Activated naive CD8-positive, alpha-beta T cell treated with anti-CD3 and anti-CD28 coated beads, Interleukin-2, amount 10 ng/mL, durations not matched to agents 7 days and 5 days (primary cell): ENCODE data around the gene AGPAT2. TPM values are rescaled to one million over a fixed set of nuclear protein-coding genes. Genes with fewer than 3 reads are reported as not detected.

ENCODE experiments used
- ATAC-seq: fragments of 150-1000 bp; cut with Tn5 transposase; one replicate; pipeline ENCODE4 v1.10.0; 2021; ENCODE audit warnings: low read depth, moderate library complexity
- POLR2A ChIA-PET: fragments of 350-600 bp; sonication (Branson Sonifier 250); formaldehyde crosslinking; loops from one replicate; lab custom pipeline; 2021; ENCODE audit warnings: antibody characterized with exemption; lab: Charles Lee
- DNase-seq: peaks from one replicate; pipeline ENCODE4 v3.0.0; 2021
- H3K27ac Mint-ChIP-seq: one replicate; pipeline ENCODE4 v1.8.0; 2022; ENCODE audit warnings: mild to moderate bottlenecking, mixed read lengths
- H3K27me3 Mint-ChIP-seq: one replicate; pipeline ENCODE4 v1.8.0; 2022; ENCODE audit warnings: mild to moderate bottlenecking, moderate library complexity, mixed read lengths
- H3K36me3 Mint-ChIP-seq: one replicate; pipeline ENCODE4 v1.8.0; 2021; ENCODE audit warnings: mild to moderate bottlenecking, mixed read lengths
- H3K4me1 Mint-ChIP-seq: one replicate; pipeline ENCODE4 v1.8.0; 2021; ENCODE audit warnings: mixed read lengths
- H3K4me3 Mint-ChIP-seq: one replicate; pipeline ENCODE4 v1.8.0; 2022; ENCODE audit warnings: mild to moderate bottlenecking, moderate library complexity, mixed read lengths
- H3K9me3 Mint-ChIP-seq: one replicate; pipeline ENCODE4 v1.8.0; 2021; ENCODE audit warnings: mixed read lengths
- total RNA-seq, 2 experiments: library from RNA; stranded (reverse); gene quantifications; one replicate each; pipeline ENCODE4 v1.2.3, GENCODE V29; 2021

Gene AGPAT2
- total RNA-seq, 2 experiments from 2014 or later = 21.6 to 24.8 TPM

DNA sequence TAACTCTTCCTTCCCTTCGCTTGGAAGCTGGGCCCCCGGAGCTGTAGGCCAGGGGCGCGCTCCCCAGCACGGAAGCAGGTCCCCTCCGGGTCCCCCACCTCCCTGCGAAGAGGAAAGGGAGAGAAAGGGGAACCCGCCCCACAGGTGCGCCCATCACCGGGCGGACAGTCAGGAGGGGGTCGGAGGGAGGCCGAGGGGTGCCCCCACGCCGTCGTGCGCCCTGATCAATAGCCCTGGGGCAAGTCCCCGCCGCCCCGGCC lies 793 bp downstream of the AGPAT2 start:
- peak overlapping the region; percentile 87 for H3K4me3 Mint-ChIP-seq
- no peaks in the 10 kb centered on the region for H3K27me3 Mint-ChIP-seq
- peaks cover 5% of the 10 kb centered on the region for H3K4me1 Mint-ChIP-seq
- H3K27ac Mint-ChIP-seq = peak overlapping the region; percentile 80
- H3K9me3 Mint-ChIP-seq = no peaks in the 10 kb centered on the region
- POLR2A ChIA-PET = interaction anchor here (0.5 to 4.3 kb wide), 7 partner anchors 14 to 384 kb away, joined by 3 to 24 read pairs (median 4); partner anchors contain the start of gene SAPCD2
- H3K36me3 Mint-ChIP-seq = no peaks in the 10 kb centered on the region
- no peak for ATAC-seq
- DNase-seq = peak; percentile 54

DNA sequence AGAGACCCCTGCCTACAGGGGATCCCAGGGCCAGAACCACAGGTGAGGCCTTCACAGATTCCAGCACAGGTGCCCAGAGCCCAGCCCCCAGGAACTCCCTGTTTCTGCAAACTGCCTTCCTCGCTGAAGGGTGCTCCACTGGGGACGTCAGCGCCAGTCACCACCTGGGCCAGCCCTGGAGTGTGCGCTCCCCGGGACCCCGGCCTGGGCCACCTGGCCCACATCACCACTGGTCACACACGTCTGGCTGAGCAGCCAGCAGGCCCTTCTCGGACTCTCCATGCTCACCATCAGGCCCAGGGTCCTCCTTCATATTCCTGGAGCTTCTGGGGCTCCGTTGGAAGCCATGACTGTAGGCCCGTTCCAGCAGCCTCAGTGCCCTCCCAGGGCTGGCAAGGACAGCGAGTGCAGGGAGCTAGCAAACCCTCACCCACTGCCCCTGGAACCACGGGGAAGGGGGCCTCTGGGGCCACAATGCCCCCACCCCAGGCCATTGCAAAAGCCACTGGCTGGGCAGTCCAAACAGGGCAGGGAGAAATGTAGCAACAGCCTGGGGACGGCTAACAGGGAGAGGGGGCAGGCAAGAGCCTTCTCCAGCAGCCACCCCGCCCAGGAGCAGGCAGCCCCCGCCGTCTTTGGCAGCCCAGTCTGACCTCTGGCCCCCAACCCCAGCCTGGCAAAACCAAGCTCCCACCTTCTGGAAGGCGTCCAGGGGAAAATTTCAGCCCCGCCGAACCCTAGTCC lies 1.3 kb downstream of the AGPAT2 start:
- peak overlapping the region; percentile 80 for H3K27ac Mint-ChIP-seq
- POLR2A ChIA-PET = interaction anchor here (0.5 to 4.3 kb wide), 7 partner anchors 14 to 384 kb away, joined by 3 to 24 read pairs (median 4); partner anchors contain the start of gene SAPCD2
- H3K27me3 Mint-ChIP-seq = no peaks in the 10 kb centered on the region
- DNase-seq (no peak), ATAC-seq (no peak)
- no peaks in the 10 kb centered on the region for H3K9me3 Mint-ChIP-seq
- H3K4me1 Mint-ChIP-seq = peaks cover 5% of the 10 kb centered on the region
- H3K4me3 Mint-ChIP-seq = peak overlapping the region; percentile 87
- no peaks in the 10 kb centered on the region for H3K36me3 Mint-ChIP-seq

DNA sequence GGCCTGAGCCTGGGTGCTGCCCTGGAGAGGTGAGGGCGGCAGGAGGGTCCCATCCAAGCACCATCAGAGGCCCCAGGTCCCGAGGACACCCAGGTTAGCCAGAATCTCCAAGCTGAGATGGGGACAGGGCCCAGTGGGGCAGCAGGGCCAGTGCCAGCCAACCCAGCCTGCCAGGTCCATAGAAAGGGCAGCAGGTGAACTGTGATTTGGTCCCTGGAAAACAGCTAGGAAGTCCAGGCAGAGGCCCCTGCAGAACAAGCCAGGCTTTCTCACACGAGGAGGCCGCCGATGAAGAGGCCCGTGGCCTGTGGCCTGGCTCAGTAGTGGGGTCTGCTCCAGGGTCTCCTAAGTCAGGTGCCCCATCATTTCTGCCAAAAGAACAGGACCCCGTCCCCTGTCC lies 2.0 kb downstream of the AGPAT2 start:
- ATAC-seq (no peak), DNase-seq (no peak)
- no peaks in the 10 kb centered on the region for H3K36me3 Mint-ChIP-seq
- POLR2A ChIA-PET = interaction anchor here (2.3 to 4.3 kb wide), 2 partner anchors 13 to 42 kb away, joined by 9 to 24 read pairs; no protein-coding TSS in a partner anchor
- H3K27me3 Mint-ChIP-seq = no peaks in the 10 kb centered on the region
- H3K4me3 Mint-ChIP-seq = no peak overlapping the region
- H3K9me3 Mint-ChIP-seq = no peaks in the 10 kb centered on the region
- peaks cover 5% of the 10 kb centered on the region for H3K4me1 Mint-ChIP-seq
- no peak overlapping the region for H3K27ac Mint-ChIP-seq

DNA sequence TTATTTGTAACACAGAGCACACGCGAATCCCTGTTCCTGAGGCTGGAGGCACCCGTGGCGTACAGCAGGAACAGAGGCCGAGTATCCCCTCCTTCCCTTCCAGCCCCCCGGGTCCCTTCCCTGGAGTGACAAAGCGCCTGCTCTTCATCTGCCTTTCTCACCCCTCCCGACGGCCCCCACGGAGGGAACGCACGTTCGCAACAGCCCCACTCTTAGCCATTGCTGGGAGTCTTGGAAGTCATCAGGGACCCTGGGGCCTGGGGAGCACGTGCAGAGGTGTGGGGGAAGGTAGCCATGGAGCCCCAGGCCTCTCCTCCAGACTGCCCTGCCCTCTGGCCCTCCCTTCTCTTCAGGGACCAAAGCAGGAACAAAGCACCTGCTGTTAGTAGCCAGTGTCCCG lies 2.5 kb downstream of the AGPAT2 start:
- no peaks in the 10 kb centered on the region for H3K27me3 Mint-ChIP-seq
- no peak overlapping the region for H3K27ac Mint-ChIP-seq
- no peak for ATAC-seq
- H3K4me3 Mint-ChIP-seq = no peak overlapping the region
- peaks cover 5% of the 10 kb centered on the region for H3K4me1 Mint-ChIP-seq
- H3K9me3 Mint-ChIP-seq = no peaks in the 10 kb centered on the region
- no peak for DNase-seq
- POLR2A ChIA-PET = interaction anchor here (4.3 kb wide), 1 partner anchor 43 kb away, joined by 24 read pairs; no protein-coding TSS in a partner anchor
- no peaks in the 10 kb centered on the region for H3K36me3 Mint-ChIP-seq

DNA sequence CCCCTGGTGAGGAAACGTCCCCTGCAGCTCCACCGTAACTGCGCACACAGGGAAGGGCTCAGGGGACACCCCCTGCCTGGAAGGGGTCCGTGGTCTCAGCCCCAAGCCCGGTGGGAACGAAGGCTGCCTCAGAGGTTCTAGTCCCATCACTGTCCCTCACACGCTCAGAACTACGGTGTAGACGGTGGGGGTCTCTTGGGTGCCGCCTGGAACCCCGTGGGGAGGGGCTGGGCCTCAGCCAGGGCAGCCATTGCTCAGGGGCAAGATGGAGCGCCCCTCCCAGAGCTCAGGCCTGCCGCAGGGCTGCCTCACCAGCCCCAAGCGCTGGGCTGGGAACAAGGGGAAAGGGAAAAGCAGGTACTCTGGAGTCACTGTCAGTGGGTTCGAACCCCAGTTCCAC lies 2.9 kb downstream of the AGPAT2 start:
- no peaks in the 10 kb centered on the region for H3K36me3 Mint-ChIP-seq
- no peaks in the 10 kb centered on the region for H3K27me3 Mint-ChIP-seq
- H3K9me3 Mint-ChIP-seq = no peaks in the 10 kb centered on the region
- H3K4me1 Mint-ChIP-seq = peaks cover 5% of the 10 kb centered on the region
- ATAC-seq (no peak), DNase-seq (no peak)
- POLR2A ChIA-PET = no interaction called here
- H3K4me3 Mint-ChIP-seq = no peak overlapping the region
- no peak overlapping the region for H3K27ac Mint-ChIP-seq

DNA sequence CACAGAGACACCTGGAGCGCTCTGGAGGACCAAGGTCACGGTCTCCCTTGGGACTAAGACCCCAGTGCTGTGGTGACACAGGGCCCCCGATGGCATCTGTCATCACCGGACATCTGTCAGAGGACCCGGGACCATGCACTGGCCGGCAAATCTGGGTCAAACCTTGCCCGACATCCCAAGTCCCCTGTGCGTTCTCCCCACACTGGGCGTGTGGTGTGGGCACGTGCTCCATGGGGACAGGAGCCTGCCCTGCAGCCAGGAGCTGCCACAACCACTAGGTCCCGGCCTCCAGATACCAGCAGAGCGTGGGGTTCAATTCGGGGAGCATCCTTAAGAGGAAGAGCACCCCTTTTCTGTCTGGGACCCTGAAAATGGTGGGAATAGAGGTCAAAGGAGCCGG lies 3.5 kb downstream of the AGPAT2 start:
- no peaks in the 10 kb centered on the region for H3K36me3 Mint-ChIP-seq
- no peak for ATAC-seq
- no peak for DNase-seq
- peaks cover 5% of the 10 kb centered on the region for H3K4me1 Mint-ChIP-seq
- no peak overlapping the region for H3K4me3 Mint-ChIP-seq
- H3K27ac Mint-ChIP-seq = no peak overlapping the region
- H3K27me3 Mint-ChIP-seq = no peaks in the 10 kb centered on the region
- no peaks in the 10 kb centered on the region for H3K9me3 Mint-ChIP-seq
- POLR2A ChIA-PET = no interaction called here

DNA sequence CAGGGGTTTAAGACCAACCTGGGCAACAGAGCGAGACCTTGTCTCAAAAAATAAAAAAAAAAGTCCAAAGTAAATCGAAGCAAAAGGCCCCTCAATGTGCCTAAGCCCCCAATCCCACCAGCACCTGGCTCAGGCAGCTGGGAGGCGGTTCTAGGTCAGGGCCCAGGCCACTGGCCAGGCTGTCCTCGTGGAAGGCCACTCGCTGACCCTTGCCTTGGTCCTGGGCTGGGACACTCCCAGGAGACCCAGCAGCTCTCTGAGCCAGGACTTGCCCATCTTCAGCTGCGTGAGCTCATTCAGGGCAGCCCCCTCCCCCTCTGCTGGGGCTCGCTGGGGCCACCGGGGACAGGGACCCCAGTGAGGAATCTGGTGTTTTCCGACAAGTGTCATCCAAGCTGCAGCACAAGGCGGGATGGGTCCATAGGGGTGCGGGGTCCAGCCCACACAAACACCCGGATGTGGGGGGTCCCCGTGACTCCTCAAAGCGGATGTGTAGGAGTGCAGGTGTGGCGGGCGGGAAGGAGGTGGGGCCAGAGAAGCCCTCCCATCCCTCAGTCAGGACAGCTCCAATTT lies 4.0 kb downstream of the AGPAT2 start:
- ATAC-seq (no peak), DNase-seq (no peak)
- Mint-ChIP-seq H3K4me3 (no peak overlapping the region), H3K27me3 (no peaks in the 10 kb centered on the region), H3K9me3 (no peaks in the 10 kb centered on the region), H3K4me1 (peaks cover 5% of the 10 kb centered on the region), H3K36me3 (no peaks in the 10 kb centered on the region), H3K27ac (no peak overlapping the region)
- POLR2A ChIA-PET = interaction anchor here (1.1 kb wide), 1 partner anchor 16 kb away, joined by 4 read pairs; no protein-coding TSS in a partner anchor

DNA sequence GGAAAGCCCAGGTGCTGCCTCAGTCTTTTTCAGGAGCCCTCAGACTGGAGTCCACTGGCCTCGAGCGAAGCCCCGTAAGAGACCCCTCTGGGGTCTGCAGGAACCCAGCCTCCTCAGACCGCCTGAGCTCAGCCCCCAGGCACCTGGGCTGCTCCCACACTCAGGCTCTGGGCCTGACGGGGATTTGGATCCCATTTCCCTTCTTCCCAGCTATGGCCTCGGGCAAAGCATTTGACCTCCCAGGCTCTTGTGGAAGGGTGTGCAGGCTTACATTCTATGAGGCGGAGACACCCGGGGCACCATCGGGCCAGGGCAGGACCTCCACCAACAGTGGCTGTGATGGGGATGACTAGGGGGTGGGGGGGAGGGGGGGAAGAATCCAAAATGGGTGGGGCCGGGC lies 4.5 kb downstream of the AGPAT2 start:
- Mint-ChIP-seq H3K27ac (no peak overlapping the region), H3K4me1 (peaks cover 5% of the 10 kb centered on the region), H3K4me3 (no peak overlapping the region), H3K27me3 (no peaks in the 10 kb centered on the region), H3K9me3 (no peaks in the 10 kb centered on the region), H3K36me3 (no peaks in the 10 kb centered on the region)
- POLR2A ChIA-PET = interaction anchor here (1.1 kb wide), 1 partner anchor 15 kb away, joined by 4 read pairs; no protein-coding TSS in a partner anchor
- ATAC-seq (no peak), DNase-seq (no peak)

DNA sequence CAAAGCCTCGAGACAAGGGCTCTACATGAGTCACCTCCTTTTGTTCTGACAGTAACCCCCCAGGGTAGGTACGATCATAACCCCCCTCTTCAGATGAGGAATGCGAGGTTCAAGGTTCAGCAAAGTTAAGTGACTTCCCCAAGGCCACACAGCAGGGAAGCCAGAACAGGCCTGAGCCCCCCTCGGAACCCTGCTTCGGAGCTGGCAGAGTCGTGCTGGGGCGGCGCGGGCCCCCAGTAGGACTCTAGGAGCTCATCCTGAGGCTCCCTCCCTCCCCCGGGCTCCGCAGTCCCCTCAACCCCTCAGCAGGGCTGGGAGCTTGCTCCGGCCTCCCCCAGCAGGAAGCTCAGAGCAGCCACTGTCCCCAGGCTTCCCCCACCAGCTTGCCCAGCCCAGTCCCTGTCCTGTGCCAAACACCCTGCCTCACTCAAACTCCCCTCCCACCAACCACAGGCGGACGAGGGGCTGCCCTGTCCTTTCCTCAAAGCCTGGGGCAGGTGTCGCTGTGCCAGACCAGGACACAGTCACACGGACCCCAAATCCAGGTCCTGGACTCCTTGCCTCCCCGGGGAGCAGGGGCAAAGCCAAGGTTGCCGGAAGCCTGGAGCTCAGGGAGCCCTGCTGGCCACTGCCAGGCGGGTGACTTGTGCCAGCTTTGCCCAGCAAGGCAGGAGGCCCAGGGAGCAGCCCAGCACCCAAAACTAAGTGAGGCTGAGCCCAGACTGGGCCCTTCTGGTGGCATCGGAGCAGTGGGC lies 5.1 kb downstream of the AGPAT2 start:
- Mint-ChIP-seq H3K27ac (no peak overlapping the region), H3K9me3 (no peaks in the 10 kb centered on the region), H3K36me3 (no peaks in the 10 kb centered on the region), H3K27me3 (no peaks in the 10 kb centered on the region), H3K4me1 (peaks cover 5% of the 10 kb centered on the region), H3K4me3 (no peak overlapping the region)
- ATAC-seq = no peak
- no peak for DNase-seq
- POLR2A ChIA-PET = interaction anchor here (0.6 to 1.1 kb wide), 2 partner anchors 15 to 32 kb away, joined by 4 read pairs; no protein-coding TSS in a partner anchor

DNA sequence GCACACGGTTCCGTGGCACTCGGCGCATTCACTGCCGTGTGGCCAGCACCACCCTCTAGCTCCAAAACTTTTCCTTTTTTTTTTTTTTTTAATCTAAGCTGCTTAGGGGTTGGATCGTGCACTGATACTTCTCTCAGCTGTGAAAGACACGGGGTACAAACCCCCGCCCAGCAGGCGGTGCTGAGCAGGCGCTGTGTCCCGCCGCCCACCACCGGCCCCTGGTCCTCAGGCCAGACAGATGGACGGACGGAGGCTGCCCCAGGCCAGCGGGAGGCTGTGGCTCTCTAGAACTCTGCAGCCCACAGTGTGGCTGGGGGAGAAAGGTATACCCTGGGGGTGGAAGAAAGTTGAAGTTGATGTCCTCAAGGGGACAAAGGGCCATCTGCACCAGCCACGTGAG lies 6.2 kb downstream of the AGPAT2 start:
- Mint-ChIP-seq H3K27ac (no peak overlapping the region), H3K9me3 (no peaks in the 10 kb centered on the region), H3K4me1 (peaks cover 3% of the 10 kb centered on the region), H3K36me3 (no peaks in the 10 kb centered on the region), H3K27me3 (no peaks in the 10 kb centered on the region), H3K4me3 (no peak overlapping the region)
- ATAC-seq = no peak
- no peak for DNase-seq
- POLR2A ChIA-PET = no interaction called here

DNA sequence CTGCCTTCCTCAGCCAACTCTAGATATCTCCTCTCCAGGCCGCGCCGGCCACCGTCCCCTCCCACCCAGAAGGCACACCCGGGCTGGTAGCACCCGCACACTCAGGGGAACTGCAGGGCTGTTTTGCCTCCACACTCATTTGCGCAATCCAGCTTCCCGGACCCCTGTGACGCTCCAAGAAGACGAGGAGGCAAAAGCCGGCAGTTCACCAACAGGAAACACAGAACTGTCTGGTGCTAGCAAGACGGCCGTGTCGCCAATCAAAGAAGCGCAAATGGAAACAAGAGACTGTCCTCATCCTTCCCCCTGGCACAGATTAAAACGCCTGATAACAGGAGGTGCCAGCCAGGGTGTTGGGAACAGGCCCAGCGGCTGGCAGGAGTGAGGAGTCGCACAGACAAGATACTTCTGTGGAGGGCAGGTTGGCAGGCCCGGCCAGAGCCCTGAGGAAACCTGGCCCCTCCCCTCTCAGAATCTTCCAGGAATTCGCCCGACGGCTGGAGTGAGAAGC lies 7.8 kb downstream of the AGPAT2 start:
- H3K4me3 Mint-ChIP-seq = no peak overlapping the region
- no peak overlapping the region for H3K27ac Mint-ChIP-seq
- no peak for DNase-seq
- no peaks in the 10 kb centered on the region for H3K36me3 Mint-ChIP-seq
- ATAC-seq = no peak
- POLR2A ChIA-PET = no interaction called here
- no peaks in the 10 kb centered on the region for H3K4me1 Mint-ChIP-seq
- H3K9me3 Mint-ChIP-seq = no peaks in the 10 kb centered on the region
- H3K27me3 Mint-ChIP-seq = no peaks in the 10 kb centered on the region

DNA sequence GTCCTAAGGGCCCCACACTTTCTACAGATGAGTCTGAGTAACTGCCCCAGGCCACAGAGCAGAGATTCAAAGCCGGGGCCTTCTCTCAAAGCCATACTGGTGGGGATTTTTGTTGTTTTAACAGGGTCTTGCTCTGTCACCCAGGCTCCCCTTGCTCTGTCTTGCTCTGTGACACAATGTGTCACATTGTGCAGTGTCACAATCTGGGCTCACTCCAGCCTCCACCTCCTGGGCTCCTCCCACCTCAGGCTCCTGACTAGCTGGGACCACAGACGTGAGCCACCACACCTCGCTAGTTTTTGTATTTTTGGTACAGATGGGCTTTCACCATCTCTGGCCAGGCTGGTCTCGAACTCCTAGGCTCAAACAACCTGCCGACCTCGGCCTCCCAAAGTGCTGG lies 8.6 kb downstream of the AGPAT2 start:
- Mint-ChIP-seq H3K27me3 (no peaks in the 10 kb centered on the region), H3K4me3 (no peak overlapping the region), H3K9me3 (no peaks in the 10 kb centered on the region), H3K36me3 (no peaks in the 10 kb centered on the region), H3K4me1 (no peaks in the 10 kb centered on the region), H3K27ac (no peak overlapping the region)
- POLR2A ChIA-PET = no interaction called here
- ATAC-seq (no peak), DNase-seq (no peak)

DNA sequence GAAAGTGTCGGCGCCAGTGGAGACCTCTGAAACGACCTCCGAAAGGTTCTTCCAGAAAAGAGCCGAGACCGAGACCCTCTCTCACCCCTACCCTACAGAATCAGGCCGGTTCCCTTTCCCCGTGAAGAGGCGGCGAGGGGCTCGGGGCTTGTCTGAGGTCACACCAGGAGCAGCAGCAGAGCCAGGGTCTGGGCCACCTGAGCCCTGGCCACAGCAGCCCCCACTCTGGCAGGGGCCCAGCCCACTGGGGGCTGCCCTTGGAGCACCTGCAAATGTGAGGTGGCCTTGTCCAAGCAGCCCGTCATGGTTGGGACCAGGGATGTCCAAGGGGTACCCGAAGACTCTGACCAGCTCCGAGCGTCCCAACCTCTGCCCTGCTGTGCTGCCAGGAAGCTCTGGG lies 9.2 kb downstream of the AGPAT2 start:
- POLR2A ChIA-PET = no interaction called here
- H3K4me3 Mint-ChIP-seq = no peak overlapping the region
- H3K36me3 Mint-ChIP-seq = no peaks in the 10 kb centered on the region
- no peak overlapping the region for H3K27ac Mint-ChIP-seq
- H3K27me3 Mint-ChIP-seq = no peaks in the 10 kb centered on the region
- no peaks in the 10 kb centered on the region for H3K9me3 Mint-ChIP-seq
- DNase-seq (no peak), ATAC-seq (no peak)
- H3K4me1 Mint-ChIP-seq = no peaks in the 10 kb centered on the region
